ENCODE results near the gene VN1R5. TPM values are rescaled to one million over a fixed set of nuclear protein-coding genes. Genes with fewer than 3 reads are reported as not detected.

The VN1R5 gene
- total RNA-seq (2022; extraction: Qiagen RNA extraction) = not detected in 5 replicates

GRCh38 chr1:247255772-247256171, at the start of gene VN1R5:
Gene VN1R5, plus strand, starts transcription at chr1:247256072.

Other genes with a start within 250 kb of the VN1R5 start
- gene ZNF695, start 248.0 kb upstream of the VN1R5 start, total RNA-seq (2022; extraction: Qiagen RNA extraction) = 2.3 to 2.6 TPM (median 2.5 TPM) in 5 replicates
- gene ZNF670, start 177.3 kb upstream of the VN1R5 start, total RNA-seq (2022; extraction: Qiagen RNA extraction) = 2.9 to 4.7 TPM (median 3.4 TPM) in 5 replicates
- 3.1 to 4.8 TPM (median 3.5 TPM) in 5 replicates for gene ZNF669, start 151.7 kb upstream of the VN1R5 start, total RNA-seq (2022; extraction: Qiagen RNA extraction)
- gene ZNF124, start 84.1 kb upstream of the VN1R5 start, total RNA-seq (2022; extraction: Qiagen RNA extraction) = 3.6 to 5.1 TPM (median 4.7 TPM) in 5 replicates
- gene ZNF496, start 75.8 kb downstream of the VN1R5 start, total RNA-seq (2022; extraction: Qiagen RNA extraction) = 16.1 to 19.4 TPM (median 18.6 TPM) in 5 replicates
- gene NLRP3, start 160.1 kb downstream of the VN1R5 start, total RNA-seq (2022; extraction: Qiagen RNA extraction) = 0.08 TPM in 1 of 5 replicates, not detected in the others
- not detected in 5 replicates for gene OR2B11, start 202.0 kb downstream of the VN1R5 start, total RNA-seq (2022; extraction: Qiagen RNA extraction)